ENCODE measurements around the gene SPDYE1.
A peak's percentile ranks its signal among the peaks of the same experiment; 100 is the strongest.

The SPDYE1 gene

GRCh38 chr7:44046321-44047061, 48.8 kb downstream of the SPDYE1 start:
- no CpG with 5 or more reads among the region's 8 CpGs for WGBS, 2 donors (ENCODE audit: extremely low coverage in 2 of 2, insufficient read length in 2 of 2, insufficient replicate concordance in 1 of 2)
- Histone ChIP-seq H4K91ac (ENCODE audit: low read depth, low read length, poor library complexity) (no peak overlapping the region), H3K4me2 (ENCODE audit: insufficient read depth, low read length, poor library complexity, severe bottlenecking) (no peak overlapping the region), H3K23ac (ENCODE audit: low read depth, low read length, poor library complexity) (no peak overlapping the region), H3K27ac (replicated peaks; ENCODE audit: low read length) (no peak overlapping the region), H3K18ac (ENCODE audit: low read length) (no peak overlapping the region), H3K36me3 (replicated peaks in 1 of 2; ENCODE audit: control insufficient read depth in 2 of 2, insufficient read depth in 2 of 2, low read length in 2 of 2) (peaks cover 15 to 46% of the 10 kb centered on the region in 2 donors), H2AK5ac (ENCODE audit: low read depth, low read length) (no peak overlapping the region), H3K14ac (ENCODE audit: low read length) (no peak overlapping the region), H3K9ac (ENCODE audit: low read depth, low read length, poor library complexity) (no peak overlapping the region), H2BK15ac (ENCODE audit: low read length) (no peak overlapping the region), H4K8ac (ENCODE audit: low read depth, low read length) (no peak overlapping the region), H2AFZ (ENCODE audit: low read length) (no peak overlapping the region), H3K4me3 (ENCODE audit: low read length in 2 of 2) (peak overlapping the region in 1 of 2 donors; percentile 92), H3K27me3 (ENCODE audit: control insufficient read depth in 3 of 3, insufficient read depth in 3 of 3, low read depth in 1 of 3, low read length in 3 of 3) (peaks cover 0 to 2% (median 0%) of the 10 kb centered on the region in 3 experiments), H3K9me3 (replicated peaks in 1 of 2; ENCODE audit: control insufficient read depth in 2 of 2, insufficient read depth in 1 of 2, low read depth in 1 of 2, low read length in 2 of 2) (no peaks in the 10 kb centered on the region), H2BK5ac (ENCODE audit: low read length) (no peak overlapping the region), H3K4ac (ENCODE audit: low read length) (no peak overlapping the region), H2BK120ac (ENCODE audit: low read depth, low read length) (no peak overlapping the region), H3K4me1 (ENCODE audit: control insufficient read depth in 2 of 2, insufficient read depth in 1 of 2, low read depth in 1 of 2, low read length in 2 of 2) (peaks cover 0 to 8% of the 10 kb centered on the region in 2 donors), H3K79me1 (ENCODE audit: low read depth, low read length) (peaks cover 10% of the 10 kb centered on the region), H2BK12ac (ENCODE audit: low read length) (no peak overlapping the region)
- DNase-seq (ENCODE audit: low spot score) = no peak

- Histone ChIP-seq H3K9ac (ENCODE audit: low read depth, low read length, poor library complexity) (no peak overlapping the region), H3K27ac (replicated peaks; ENCODE audit: low read length) (no peak overlapping the region), H2BK12ac (ENCODE audit: low read length) (no peak overlapping the region), H2BK15ac (ENCODE audit: low read length) (no peak overlapping the region), H2BK120ac (ENCODE audit: low read depth, low read length) (no peak overlapping the region), H3K4me2 (ENCODE audit: insufficient read depth, low read length, poor library complexity, severe bottlenecking) (no peak overlapping the region), H3K27me3 (ENCODE audit: control insufficient read depth in 3 of 3, insufficient read depth in 3 of 3, low read depth in 1 of 3, low read length in 3 of 3) (no peaks in the 10 kb centered on the region), H3K79me1 (ENCODE audit: low read depth, low read length) (peaks cover 10% of the 10 kb centered on the region), H3K4ac (ENCODE audit: low read length) (no peak overlapping the region), H3K4me3 (ENCODE audit: low read length in 2 of 2) (no peak overlapping the region), H3K23ac (ENCODE audit: low read depth, low read length, poor library complexity) (no peak overlapping the region), H3K36me3 (replicated peaks in 1 of 2; ENCODE audit: control insufficient read depth in 2 of 2, insufficient read depth in 2 of 2, low read length in 2 of 2) (peaks cover 24 to 60% of the 10 kb centered on the region in 2 donors), H3K18ac (ENCODE audit: low read length) (no peak overlapping the region), H3K14ac (ENCODE audit: low read length) (no peak overlapping the region), H3K4me1 (ENCODE audit: control insufficient read depth in 2 of 2, insufficient read depth in 1 of 2, low read depth in 1 of 2, low read length in 2 of 2) (peaks cover 0 to 8% of the 10 kb centered on the region in 2 donors), H4K8ac (ENCODE audit: low read depth, low read length) (no peak overlapping the region), H2AK5ac (ENCODE audit: low read depth, low read length) (no peak overlapping the region), H2BK5ac (ENCODE audit: low read length) (no peak overlapping the region), H4K91ac (ENCODE audit: low read depth, low read length, poor library complexity) (no peak overlapping the region), H3K9me3 (replicated peaks in 1 of 2; ENCODE audit: control insufficient read depth in 2 of 2, insufficient read depth in 1 of 2, low read depth in 1 of 2, low read length in 2 of 2) (no peaks in the 10 kb centered on the region), H2AFZ (ENCODE audit: low read length) (no peak overlapping the region)
- WGBS, 2 donors (ENCODE audit: extremely low coverage in 2 of 2, insufficient read length in 2 of 2, insufficient replicate concordance in 1 of 2) = no CpG with 5 or more reads among the region's 7 CpGs
- no peak for DNase-seq (ENCODE audit: low spot score)
These were observed 50.5 kb downstream of the SPDYE1 start for GRCh38 chr7:44048031-44048795.

- peaks cover 28 to 79% of the 10 kb centered on the region in 2 donors for H3K36me3 ChIP-seq (replicated peaks in 1 of 2; ENCODE audit: control insufficient read depth in 2 of 2, insufficient read depth in 2 of 2, low read length in 2 of 2)
- no peak overlapping the region for H3K23ac ChIP-seq (ENCODE audit: low read depth, low read length, poor library complexity)
- no peak overlapping the region for H3K27ac ChIP-seq (replicated peaks; ENCODE audit: low read length)
- H3K4me3 ChIP-seq (ENCODE audit: low read length in 2 of 2) = no peak overlapping the region
- H3K14ac ChIP-seq (ENCODE audit: low read length) = no peak overlapping the region
- H3K4ac ChIP-seq (ENCODE audit: low read length) = no peak overlapping the region
- no peak overlapping the region for H2BK12ac ChIP-seq (ENCODE audit: low read length)
- H3K9me3 ChIP-seq (replicated peaks in 1 of 2; ENCODE audit: control insufficient read depth in 2 of 2, insufficient read depth in 1 of 2, low read depth in 1 of 2, low read length in 2 of 2) = no peaks in the 10 kb centered on the region
- no peak overlapping the region for H2BK120ac ChIP-seq (ENCODE audit: low read depth, low read length)
- H2BK15ac ChIP-seq (ENCODE audit: low read length) = no peak overlapping the region
- H2AK5ac ChIP-seq (ENCODE audit: low read depth, low read length) = no peak overlapping the region
- H3K18ac ChIP-seq (ENCODE audit: low read length) = no peak overlapping the region
- no CpG with 5 or more reads among the region's 14 CpGs for WGBS, 2 donors (ENCODE audit: extremely low coverage in 2 of 2, insufficient read length in 2 of 2, insufficient replicate concordance in 1 of 2)
- no peaks in the 10 kb centered on the region for H3K27me3 ChIP-seq (ENCODE audit: control insufficient read depth in 3 of 3, insufficient read depth in 3 of 3, low read depth in 1 of 3, low read length in 3 of 3)
- H3K79me1 ChIP-seq (ENCODE audit: low read depth, low read length) = peaks cover 8% of the 10 kb centered on the region
- H2BK5ac ChIP-seq (ENCODE audit: low read length) = no peak overlapping the region
- peaks cover 0 to 3% of the 10 kb centered on the region in 2 donors for H3K4me1 ChIP-seq (ENCODE audit: control insufficient read depth in 2 of 2, insufficient read depth in 1 of 2, low read depth in 1 of 2, low read length in 2 of 2)
- H4K8ac ChIP-seq (ENCODE audit: low read depth, low read length) = no peak overlapping the region
- H3K9ac ChIP-seq (ENCODE audit: low read depth, low read length, poor library complexity) = no peak overlapping the region
- no peak overlapping the region for H3K4me2 ChIP-seq (ENCODE audit: insufficient read depth, low read length, poor library complexity, severe bottlenecking)
- no peak for DNase-seq (ENCODE audit: low spot score)
- H2AFZ ChIP-seq (ENCODE audit: low read length) = no peak overlapping the region
- no peak overlapping the region for H4K91ac ChIP-seq (ENCODE audit: low read depth, low read length, poor library complexity)
These were observed 52.6 kb downstream of the SPDYE1 start for GRCh38 chr7:44050121-44050914.
